ENCODE measurements around the gene DHX35.
"Not testable (repeated sequence)": the region's sequence is repeated elsewhere in the genome, so short reads cannot be mapped to it uniquely, and the experiment has no call there.

Gene DHX35

GRCh38 chr20:38975539-38976120 lies 13.5 kb downstream of the DHX35 start:
- TF ChIP-seq POLR2A (IDR thresholded peaks at IDR 0.05; ENCODE audit: low read length), result no peak
- no peak for TF ChIP-seq GATA1 (IDR thresholded peaks at IDR 0.05; ENCODE audit: low read depth, low read length)
- DNase-seq, result peak in 1 of 2 experiments; percentile 11

- no peak for DNase-seq
- TF ChIP-seq POLR2A (IDR thresholded peaks at IDR 0.05; ENCODE audit: low read length) (no peak), GATA1 (IDR thresholded peaks at IDR 0.05; ENCODE audit: low read depth, low read length) (no peak)
Observed at GRCh38 chr20:38979434-38979833, 17.3 kb downstream of the DHX35 start.

- TF ChIP-seq GATA1 (IDR thresholded peaks at IDR 0.05; ENCODE audit: low read depth, low read length) (no peak), POLR2A (IDR thresholded peaks at IDR 0.05; ENCODE audit: low read length) (no peak)
- no peak for DNase-seq
Observed at GRCh38 chr20:38979842-38980241, 17.7 kb downstream of the DHX35 start.

GRCh38 chr20:38982291-38982690 lies 20.1 kb downstream of the DHX35 start:
- TF ChIP-seq GATA1 (IDR thresholded peaks at IDR 0.05; ENCODE audit: low read depth, low read length) (no peak), POLR2A (IDR thresholded peaks at IDR 0.05; ENCODE audit: low read length) (no peak)
- DNase-seq, result no peak

- DNase-seq, result no peak
- TF ChIP-seq POLR2A (IDR thresholded peaks at IDR 0.05; ENCODE audit: low read length), result no peak
- no peak for TF ChIP-seq GATA1 (IDR thresholded peaks at IDR 0.05; ENCODE audit: low read depth, low read length)
Observed at GRCh38 chr20:38985060-38985459, 22.9 kb downstream of the DHX35 start.

GRCh38 chr20:38985603-38986170 lies 23.5 kb downstream of the DHX35 start:
- DNase-seq, result no peak
- TF ChIP-seq GATA1 (IDR thresholded peaks at IDR 0.05; ENCODE audit: low read depth, low read length) (no peak), POLR2A (IDR thresholded peaks at IDR 0.05; ENCODE audit: low read length) (no peak)

- TF ChIP-seq GATA1 (IDR thresholded peaks at IDR 0.05; ENCODE audit: low read depth, low read length) (no peak), POLR2A (IDR thresholded peaks at IDR 0.05; ENCODE audit: low read length) (no peak)
- no peak for DNase-seq
Observed at GRCh38 chr20:38986663-38987062, 24.5 kb downstream of the DHX35 start.

- no peak for TF ChIP-seq GATA1 (IDR thresholded peaks at IDR 0.05; ENCODE audit: low read depth, low read length)
- TF ChIP-seq POLR2A (IDR thresholded peaks at IDR 0.05; ENCODE audit: low read length), result no peak
- no peak for DNase-seq
Observed at GRCh38 chr20:38987777-38988176, 25.6 kb downstream of the DHX35 start.

- DNase-seq, result no peak
- TF ChIP-seq POLR2A (IDR thresholded peaks at IDR 0.05; ENCODE audit: low read length), result no peak
- TF ChIP-seq GATA1 (IDR thresholded peaks at IDR 0.05; ENCODE audit: low read depth, low read length), result no peak
Observed at GRCh38 chr20:38990728-38991127, 28.6 kb downstream of the DHX35 start.

- DNase-seq, result no peak
- no peak for TF ChIP-seq POLR2A (IDR thresholded peaks at IDR 0.05; ENCODE audit: low read length)
- no peak for TF ChIP-seq GATA1 (IDR thresholded peaks at IDR 0.05; ENCODE audit: low read depth, low read length)
Observed at GRCh38 chr20:38991814-38992704, 29.9 kb downstream of the DHX35 start.

GRCh38 chr20:38995536-38996044 lies 33.4 kb downstream of the DHX35 start:
- DNase-seq, result peak; percentile 43 to 47
- TF ChIP-seq GATA1 (IDR thresholded peaks at IDR 0.05; ENCODE audit: low read depth, low read length) (no peak), POLR2A (IDR thresholded peaks at IDR 0.05; ENCODE audit: low read length) (no peak)

- DNase-seq, result not testable (repeated sequence)
Observed at GRCh38 chr20:38996866-38997265, 34.7 kb downstream of the DHX35 start.

GRCh38 chr20:38997622-38998021 lies 35.5 kb downstream of the DHX35 start:
- TF ChIP-seq POLR2A (IDR thresholded peaks at IDR 0.05; ENCODE audit: low read length) (no peak), GATA1 (IDR thresholded peaks at IDR 0.05; ENCODE audit: low read depth, low read length) (no peak)
- DNase-seq, result peak; percentile 31 to 47

- no peak for DNase-seq
- TF ChIP-seq GATA1 (IDR thresholded peaks at IDR 0.05; ENCODE audit: low read depth, low read length) (no peak), POLR2A (IDR thresholded peaks at IDR 0.05; ENCODE audit: low read length) (no peak)
Observed at GRCh38 chr20:38999217-38999616, 37.1 kb downstream of the DHX35 start.
